ENCODE data around the gene GP2. TPM values are rescaled to one million over a fixed set of nuclear protein-coding genes. Genes with fewer than 3 reads are reported as not detected.

Gene GP2
- polyA plus RNA-seq, 3 donors: not detected

GRCh38 chr16:20318006-20318405 is 9.3 kb downstream of the GP2 start:
- WGBS (ENCODE audit: insufficient coverage): 68% methylated on average over 6 of the region's 7 CpGs
- Histone ChIP-seq H4K20me1 (ENCODE audit: insufficient read depth, low read length) (no peaks in the 10 kb centered on the region), H3K27ac (ENCODE audit: low read depth in 1 of 2, low read length in 2 of 2) (no peak overlapping the region), H2AFZ (ENCODE audit: insufficient read depth, low read depth, low read length, poor library complexity, severe bottlenecking) (no peak overlapping the region), H3K4me2 (replicated peaks; ENCODE audit: extremely low read depth, low read length, poor library complexity, severe bottlenecking) (no peak overlapping the region), H3K9me3 (replicated peaks in 1 of 2; ENCODE audit: control insufficient read depth in 1 of 2, insufficient read depth in 1 of 2, low read length in 2 of 2) (no peaks in the 10 kb centered on the region), H3K36me3 (replicated peaks in 1 of 2; ENCODE audit: control insufficient read depth in 1 of 2, insufficient read depth in 2 of 2, low read length in 2 of 2) (no peaks in the 10 kb centered on the region), H3K27me3 (ENCODE audit: control insufficient read depth in 2 of 2, insufficient read depth in 2 of 2, low read length in 2 of 2) (no peaks in the 10 kb centered on the region), H3K4me1 (ENCODE audit: control insufficient read depth in 1 of 2, insufficient read depth in 2 of 2, low read length in 2 of 2) (no peaks in the 10 kb centered on the region), H3K9ac (ENCODE audit: insufficient read depth, low read length, poor library complexity, severe bottlenecking) (no peak overlapping the region), H3K4me3 (replicated peaks in 1 of 3; ENCODE audit: low read depth in 2 of 3, low read length in 3 of 3) (no peak overlapping the region), H3K79me2 (ENCODE audit: insufficient read depth, low read length) (no peaks in the 10 kb centered on the region)
- peaks cover 0 to 3% (median 0%) of the 10 kb centered on the region in 7 donors for H3K9me3 Mint-ChIP-seq
- H3K4me3 Mint-ChIP-seq: no peak overlapping the region
- no peaks in the 10 kb centered on the region for H3K4me1 Mint-ChIP-seq
- no peak overlapping the region for H3K27ac Mint-ChIP-seq
- H3K27me3 Mint-ChIP-seq (ENCODE audit: low read depth in 3 of 3): peaks cover 3 to 5% (median 3%) of the 10 kb centered on the region in 3 donors
- no peak for DNase-seq
- intact Hi-C loops (cut with micrococcal nuclease): no loop called here
- no peaks in the 10 kb centered on the region for H3K36me3 Mint-ChIP-seq
- no peak for TF ChIP-seq CTCF (IDR thresholded peaks at IDR 0.05)

- Mint-ChIP-seq H3K4me3 (no peak overlapping the region), H3K4me1 (no peaks in the 10 kb centered on the region), H3K9me3 (peaks cover 0 to 3% (median 0%) of the 10 kb centered on the region in 7 donors), H3K27me3 (ENCODE audit: low read depth in 3 of 3) (peaks cover 3% of the 10 kb centered on the region in 3 donors), H3K27ac (no peak overlapping the region), H3K36me3 (no peaks in the 10 kb centered on the region)
- H3K79me2 ChIP-seq (ENCODE audit: insufficient read depth, low read length): no peaks in the 10 kb centered on the region
- WGBS (ENCODE audit: insufficient coverage): no CpG with 5 or more reads among the region's 8 CpGs
- intact Hi-C loops (cut with micrococcal nuclease): no loop called here
- no peak overlapping the region for H3K9ac ChIP-seq (ENCODE audit: insufficient read depth, low read length, poor library complexity, severe bottlenecking)
- H3K27ac ChIP-seq (ENCODE audit: low read depth in 1 of 2, low read length in 2 of 2): no peak overlapping the region
- H2AFZ ChIP-seq (ENCODE audit: insufficient read depth, low read depth, low read length, poor library complexity, severe bottlenecking): no peak overlapping the region
- H3K27me3 ChIP-seq (ENCODE audit: control insufficient read depth in 2 of 2, insufficient read depth in 2 of 2, low read length in 2 of 2): no peaks in the 10 kb centered on the region
- no peak overlapping the region for H3K4me2 ChIP-seq (replicated peaks; ENCODE audit: extremely low read depth, low read length, poor library complexity, severe bottlenecking)
- no peaks in the 10 kb centered on the region for H3K4me1 ChIP-seq (ENCODE audit: control insufficient read depth in 1 of 2, insufficient read depth in 2 of 2, low read length in 2 of 2)
- TF ChIP-seq CTCF (IDR thresholded peaks at IDR 0.05): no peak
- no peaks in the 10 kb centered on the region for H3K36me3 ChIP-seq (replicated peaks in 1 of 2; ENCODE audit: control insufficient read depth in 1 of 2, insufficient read depth in 2 of 2, low read length in 2 of 2)
- no peak for DNase-seq
- H4K20me1 ChIP-seq (ENCODE audit: insufficient read depth, low read length): no peaks in the 10 kb centered on the region
- no peaks in the 10 kb centered on the region for H3K9me3 ChIP-seq (replicated peaks in 1 of 2; ENCODE audit: control insufficient read depth in 1 of 2, insufficient read depth in 1 of 2, low read length in 2 of 2)
- H3K4me3 ChIP-seq (replicated peaks in 1 of 3; ENCODE audit: low read depth in 2 of 3, low read length in 3 of 3): no peak overlapping the region
These were observed 10.2 kb downstream of the GP2 start for GRCh38 chr16:20317117-20317516.
